WI38 (cell line): Measurements from ENCODE around the gene PPP1R14C.

Experiments
- H3K4me3 ChIP-seq: 2 replicates; pipeline ENCODE4 v1.5.1; 2011; ENCODE audit warnings: low read depth, mild to moderate bottlenecking, control low read depth, low read length
- CTCF ChIP-seq: IDR thresholded peaks from 2 replicates; pipeline ENCODE4 v1.5.1; 2012; ENCODE audit warnings: low read depth, mild to moderate bottlenecking, control low read depth, low read length

The PPP1R14C gene

GRCh38 chr6:150201285-150201684, 58.4 kb downstream of the PPP1R14C start:
- no peak overlapping the region for H3K4me3 ChIP-seq
- no peak for TF ChIP-seq CTCF

GRCh38 chr6:150201772-150202329, 59.0 kb downstream of the PPP1R14C start:
- H3K4me3 ChIP-seq: no peak overlapping the region
- TF ChIP-seq CTCF: no peak

- H3K4me3 ChIP-seq: no peak overlapping the region
- no peak for TF ChIP-seq CTCF
Observed at GRCh38 chr6:150202404-150202803, 59.6 kb downstream of the PPP1R14C start.

- H3K4me3 ChIP-seq: no peak overlapping the region
- TF ChIP-seq CTCF: no peak
Observed at GRCh38 chr6:150202934-150203333, 60.1 kb downstream of the PPP1R14C start.

GRCh38 chr6:150203378-150203777, 60.5 kb downstream of the PPP1R14C start:
- TF ChIP-seq CTCF: no peak

GRCh38 chr6:150203871-150204545, 61.2 kb downstream of the PPP1R14C start:
- no peak overlapping the region for H3K4me3 ChIP-seq
- no peak for TF ChIP-seq CTCF

More at GRCh38 chr6:150203378-150203777, 60.5 kb downstream of the PPP1R14C start:
- no peak overlapping the region for H3K4me3 ChIP-seq

GRCh38 chr6:150204705-150205472, 62.0 kb downstream of the PPP1R14C start:
- no peak overlapping the region for H3K4me3 ChIP-seq
- TF ChIP-seq CTCF: no peak
